Right ventricle myocardium inferior (tissue), 1 donor: ENCODE measurements around the gene ABCG4. TPM values are rescaled to one million over a fixed set of nuclear protein-coding genes. Genes with fewer than 3 reads are reported as not detected.

Experiments used
- total RNA-seq: library from RNA; stranded (reverse); fragmentation: NEBNext Ultra II Directional; extraction: Animal tissue kit (Norgen Biotek cat#: 25700); gene quantifications from one replicate; pipeline ENCODE4 v1.2.1, GENCODE V29; 2021
- donor health status: DM: no; HTN: yes; CAD: no; lungs with severe emphysema.

ABCG4 gene
- total RNA-seq, 1 donor from 2014 or later = 1.3 TPM

Other genes starting within 250 kb of the ABCG4 start
- 44.5 TPM for gene BCL9L, start 223.1 kb upstream of the ABCG4 start, total RNA-seq
- not detected for gene UPK2, start 192.8 kb upstream of the ABCG4 start, total RNA-seq
- gene FOXR1, start 177.3 kb upstream of the ABCG4 start, total RNA-seq = not detected
- gene CENATAC, start 150.9 kb upstream of the ABCG4 start, total RNA-seq = 9.1 TPM
- gene RPS25, start 130.7 kb upstream of the ABCG4 start, total RNA-seq = 876 TPM
- gene TRAPPC4, start 130.3 kb upstream of the ABCG4 start, total RNA-seq = 29.6 TPM
- gene SLC37A4, start 118.2 kb upstream of the ABCG4 start, total RNA-seq = 7.2 TPM
- 78.3 TPM for gene HYOU1, start 91.8 kb upstream of the ABCG4 start, total RNA-seq
- 19.3 TPM for gene VPS11, start 81.2 kb upstream of the ABCG4 start, total RNA-seq
- gene HMBS, start 64.2 kb upstream of the ABCG4 start, total RNA-seq = 22.8 TPM
- 21.1 TPM for gene DPAGT1, start 47.2 kb upstream of the ABCG4 start, total RNA-seq
- gene C2CD2L, start 41.7 kb upstream of the ABCG4 start, total RNA-seq = 11.8 TPM
- gene HINFP, start 27.5 kb upstream of the ABCG4 start, total RNA-seq = 13.0 TPM
- 32.4 TPM for gene NLRX1, start 19.7 kb downstream of the ABCG4 start, total RNA-seq
- gene NHERF4, start 36.4 kb downstream of the ABCG4 start, total RNA-seq = not detected
- gene CBL, start 57.3 kb downstream of the ABCG4 start, total RNA-seq = 7.1 TPM
- 68.7 TPM for gene MCAM, start 168.1 kb downstream of the ABCG4 start, total RNA-seq
- 13.1 TPM for gene RNF26, start 185.5 kb downstream of the ABCG4 start, total RNA-seq
- gene C1QTNF5, start 191.8 kb downstream of the ABCG4 start, total RNA-seq = 17.5 TPM
- gene MFRP, start 197.7 kb downstream of the ABCG4 start, total RNA-seq = not detected
- gene USP2, start 232.6 kb downstream of the ABCG4 start, total RNA-seq = 140 TPM